ENCODE measurements around the gene NOB1. TPM values are rescaled to one million over a fixed set of nuclear protein-coding genes. Genes with fewer than 3 reads are reported as not detected.

The NOB1 gene
- total and polyA plus RNA-seq, 2 donors, result 23.2 to 32.3 TPM

GRCh38 chr16:69748694-69749345 is 5.9 kb downstream of the NOB1 start:
- H3K4me3 ChIP-seq (ENCODE audit: low read length in 2 of 2), result no peak overlapping the region
- H3K27ac ChIP-seq (ENCODE audit: low read depth in 1 of 2, low read length in 1 of 2), result no peak overlapping the region
- H3K27me3 ChIP-seq (ENCODE audit: control insufficient read depth in 2 of 2, insufficient read depth in 1 of 2, low read length in 1 of 2), result no peaks in the 10 kb centered on the region
- peaks cover 67 to 78% of the 10 kb centered on the region in 2 donors for H3K36me3 ChIP-seq (ENCODE audit: control insufficient read depth in 2 of 2, insufficient read depth in 2 of 2, low read length in 1 of 2)
- no peak for DNase-seq (ENCODE audit: low read depth in 6 of 9, low spot score in 9 of 9)
- WGBS, result 95% methylated on average over 20 of the region's 20 CpGs
- no peaks in the 10 kb centered on the region for H3K9me3 ChIP-seq (ENCODE audit: control insufficient read depth in 2 of 2, insufficient read depth in 1 of 2, low read length in 1 of 2)
- peaks cover 0 to 2% of the 10 kb centered on the region in 2 donors for H3K4me1 ChIP-seq (ENCODE audit: control insufficient read depth in 2 of 2, insufficient read depth in 2 of 2, low read length in 2 of 2)

GRCh38 chr16:69747115-69747514 is 7.6 kb downstream of the NOB1 start:
- Histone ChIP-seq H3K4me1 (ENCODE audit: control insufficient read depth in 2 of 2, insufficient read depth in 2 of 2, low read length in 2 of 2) (no peaks in the 10 kb centered on the region), H3K27ac (ENCODE audit: low read depth in 1 of 2, low read length in 1 of 2) (no peak overlapping the region), H3K4me3 (ENCODE audit: low read length in 2 of 2) (no peak overlapping the region), H3K27me3 (ENCODE audit: control insufficient read depth in 2 of 2, insufficient read depth in 1 of 2, low read length in 1 of 2) (no peaks in the 10 kb centered on the region), H3K9me3 (ENCODE audit: control insufficient read depth in 2 of 2, insufficient read depth in 1 of 2, low read length in 1 of 2) (no peaks in the 10 kb centered on the region), H3K36me3 (ENCODE audit: control insufficient read depth in 2 of 2, insufficient read depth in 2 of 2, low read length in 1 of 2) (peaks cover 80 to 91% of the 10 kb centered on the region in 2 donors)
- DNase-seq (ENCODE audit: low read depth in 6 of 9, low spot score in 9 of 9), result no peak
- WGBS, result 98% methylated on average over 8 of the region's 8 CpGs

- Histone ChIP-seq H3K36me3 (ENCODE audit: control insufficient read depth in 2 of 2, insufficient read depth in 2 of 2, low read length in 1 of 2) (peaks cover 82 to 92% of the 10 kb centered on the region in 2 donors), H3K27ac (ENCODE audit: low read depth in 1 of 2, low read length in 1 of 2) (no peak overlapping the region), H3K27me3 (ENCODE audit: control insufficient read depth in 2 of 2, insufficient read depth in 1 of 2, low read length in 1 of 2) (no peaks in the 10 kb centered on the region), H3K4me1 (ENCODE audit: control insufficient read depth in 2 of 2, insufficient read depth in 2 of 2, low read length in 2 of 2) (peaks cover 0 to 5% of the 10 kb centered on the region in 2 donors), H3K4me3 (ENCODE audit: low read length in 2 of 2) (no peak overlapping the region), H3K9me3 (ENCODE audit: control insufficient read depth in 2 of 2, insufficient read depth in 1 of 2, low read length in 1 of 2) (no peaks in the 10 kb centered on the region)
- WGBS, result 98% methylated on average over 10 of the region's 10 CpGs
- DNase-seq (ENCODE audit: low read depth in 6 of 9, low spot score in 9 of 9), result no peak
Observed at GRCh38 chr16:69745959-69746358, 8.8 kb downstream of the NOB1 start.

- Histone ChIP-seq H3K4me1 (ENCODE audit: control insufficient read depth in 2 of 2, insufficient read depth in 2 of 2, low read length in 2 of 2) (peaks cover 0 to 5% of the 10 kb centered on the region in 2 donors), H3K4me3 (ENCODE audit: low read length in 2 of 2) (no peak overlapping the region), H3K27ac (ENCODE audit: low read depth in 1 of 2, low read length in 1 of 2) (no peak overlapping the region), H3K36me3 (ENCODE audit: control insufficient read depth in 2 of 2, insufficient read depth in 2 of 2, low read length in 1 of 2) (peaks cover 80 to 89% of the 10 kb centered on the region in 2 donors), H3K9me3 (ENCODE audit: control insufficient read depth in 2 of 2, insufficient read depth in 1 of 2, low read length in 1 of 2) (no peaks in the 10 kb centered on the region), H3K27me3 (ENCODE audit: control insufficient read depth in 2 of 2, insufficient read depth in 1 of 2, low read length in 1 of 2) (no peaks in the 10 kb centered on the region)
- 99% methylated on average over 11 of the region's 11 CpGs for WGBS
- no peak for DNase-seq (ENCODE audit: low read depth in 6 of 9, low spot score in 9 of 9)
Observed at GRCh38 chr16:69745232-69745612, 9.5 kb downstream of the NOB1 start.

GRCh38 chr16:69744363-69745231 is 10.1 kb downstream of the NOB1 start:
- Histone ChIP-seq H3K27me3 (ENCODE audit: control insufficient read depth in 2 of 2, insufficient read depth in 1 of 2, low read length in 1 of 2) (no peaks in the 10 kb centered on the region), H3K36me3 (ENCODE audit: control insufficient read depth in 2 of 2, insufficient read depth in 2 of 2, low read length in 1 of 2) (peaks cover 82 to 93% of the 10 kb centered on the region in 2 donors), H3K27ac (ENCODE audit: low read depth in 1 of 2, low read length in 1 of 2) (no peak overlapping the region), H3K9me3 (ENCODE audit: control insufficient read depth in 2 of 2, insufficient read depth in 1 of 2, low read length in 1 of 2) (no peaks in the 10 kb centered on the region), H3K4me1 (ENCODE audit: control insufficient read depth in 2 of 2, insufficient read depth in 2 of 2, low read length in 2 of 2) (peaks cover 0 to 5% of the 10 kb centered on the region in 2 donors), H3K4me3 (ENCODE audit: low read length in 2 of 2) (no peak overlapping the region)
- no peak for DNase-seq (ENCODE audit: low read depth in 6 of 9, low spot score in 9 of 9)
- WGBS, result 97% methylated on average over 35 of the region's 35 CpGs

- H3K9me3 ChIP-seq (ENCODE audit: control insufficient read depth in 2 of 2, insufficient read depth in 1 of 2, low read length in 1 of 2), result no peaks in the 10 kb centered on the region
- DNase-seq (ENCODE audit: low read depth in 6 of 9, low spot score in 9 of 9), result no peak
- H3K36me3 ChIP-seq (ENCODE audit: control insufficient read depth in 2 of 2, insufficient read depth in 2 of 2, low read length in 1 of 2), result peaks cover 61 to 70% of the 10 kb centered on the region in 2 donors
- no peaks in the 10 kb centered on the region for H3K27me3 ChIP-seq (ENCODE audit: control insufficient read depth in 2 of 2, insufficient read depth in 1 of 2, low read length in 1 of 2)
- H3K4me3 ChIP-seq (ENCODE audit: low read length in 2 of 2), result no peak overlapping the region
- 93% methylated on average over 41 of the region's 41 CpGs for WGBS
- no peak overlapping the region for H3K27ac ChIP-seq (ENCODE audit: low read depth in 1 of 2, low read length in 1 of 2)
- peaks cover 0 to 5% of the 10 kb centered on the region in 2 donors for H3K4me1 ChIP-seq (ENCODE audit: control insufficient read depth in 2 of 2, insufficient read depth in 2 of 2, low read length in 2 of 2)
Observed at GRCh38 chr16:69741951-69742904, 12.5 kb downstream of the NOB1 start.

GRCh38 chr16:69741519-69741918 is 13.2 kb downstream of the NOB1 start:
- Histone ChIP-seq H3K4me1 (ENCODE audit: control insufficient read depth in 2 of 2, insufficient read depth in 2 of 2, low read length in 2 of 2) (peaks cover 0 to 5% of the 10 kb centered on the region in 2 donors), H3K4me3 (ENCODE audit: low read length in 2 of 2) (no peak overlapping the region), H3K36me3 (ENCODE audit: control insufficient read depth in 2 of 2, insufficient read depth in 2 of 2, low read length in 1 of 2) (peaks cover 57 to 65% of the 10 kb centered on the region in 2 donors), H3K9me3 (ENCODE audit: control insufficient read depth in 2 of 2, insufficient read depth in 1 of 2, low read length in 1 of 2) (no peaks in the 10 kb centered on the region), H3K27me3 (ENCODE audit: control insufficient read depth in 2 of 2, insufficient read depth in 1 of 2, low read length in 1 of 2) (no peaks in the 10 kb centered on the region), H3K27ac (ENCODE audit: low read depth in 1 of 2, low read length in 1 of 2) (no peak overlapping the region)
- WGBS, result 91% methylated on average over 8 of the region's 8 CpGs
- no peak for DNase-seq (ENCODE audit: low read depth in 6 of 9, low spot score in 9 of 9)

- 97% methylated on average over 6 of the region's 6 CpGs for WGBS
- H3K27ac ChIP-seq (ENCODE audit: low read depth in 1 of 2, low read length in 1 of 2), result no peak overlapping the region
- no peak overlapping the region for H3K4me3 ChIP-seq (ENCODE audit: low read length in 2 of 2)
- H3K9me3 ChIP-seq (ENCODE audit: control insufficient read depth in 2 of 2, insufficient read depth in 1 of 2, low read length in 1 of 2), result no peaks in the 10 kb centered on the region
- H3K36me3 ChIP-seq (ENCODE audit: control insufficient read depth in 2 of 2, insufficient read depth in 2 of 2, low read length in 1 of 2), result no peaks in the 10 kb centered on the region
- H3K4me1 ChIP-seq (ENCODE audit: control insufficient read depth in 2 of 2, insufficient read depth in 2 of 2, low read length in 2 of 2), result peaks cover 3 to 4% of the 10 kb centered on the region in 2 donors
- no peaks in the 10 kb centered on the region for H3K27me3 ChIP-seq (ENCODE audit: control insufficient read depth in 2 of 2, insufficient read depth in 1 of 2, low read length in 1 of 2)
- DNase-seq (ENCODE audit: low read depth in 6 of 9, low spot score in 9 of 9), result no peak
Observed at GRCh38 chr16:69732101-69732500, 22.6 kb downstream of the NOB1 start.
